Regular cardiac myocyte (primary cell): ENCODE measurements around the gene PPARD. TPM values are rescaled to one million over a fixed set of nuclear protein-coding genes. Genes with fewer than 3 reads are reported as not detected.

Source experiments
- total RNA-seq: library from RNA; depleted of rRNA; stranded (reverse); fragments of >200 nt; gene quantifications from 2 replicates; pipeline ENCODE4 v1.2.3, GENCODE V29; 2014

The PPARD gene
- total RNA-seq, result 5.1 and 13.0 TPM in 2 replicates

DNA sequence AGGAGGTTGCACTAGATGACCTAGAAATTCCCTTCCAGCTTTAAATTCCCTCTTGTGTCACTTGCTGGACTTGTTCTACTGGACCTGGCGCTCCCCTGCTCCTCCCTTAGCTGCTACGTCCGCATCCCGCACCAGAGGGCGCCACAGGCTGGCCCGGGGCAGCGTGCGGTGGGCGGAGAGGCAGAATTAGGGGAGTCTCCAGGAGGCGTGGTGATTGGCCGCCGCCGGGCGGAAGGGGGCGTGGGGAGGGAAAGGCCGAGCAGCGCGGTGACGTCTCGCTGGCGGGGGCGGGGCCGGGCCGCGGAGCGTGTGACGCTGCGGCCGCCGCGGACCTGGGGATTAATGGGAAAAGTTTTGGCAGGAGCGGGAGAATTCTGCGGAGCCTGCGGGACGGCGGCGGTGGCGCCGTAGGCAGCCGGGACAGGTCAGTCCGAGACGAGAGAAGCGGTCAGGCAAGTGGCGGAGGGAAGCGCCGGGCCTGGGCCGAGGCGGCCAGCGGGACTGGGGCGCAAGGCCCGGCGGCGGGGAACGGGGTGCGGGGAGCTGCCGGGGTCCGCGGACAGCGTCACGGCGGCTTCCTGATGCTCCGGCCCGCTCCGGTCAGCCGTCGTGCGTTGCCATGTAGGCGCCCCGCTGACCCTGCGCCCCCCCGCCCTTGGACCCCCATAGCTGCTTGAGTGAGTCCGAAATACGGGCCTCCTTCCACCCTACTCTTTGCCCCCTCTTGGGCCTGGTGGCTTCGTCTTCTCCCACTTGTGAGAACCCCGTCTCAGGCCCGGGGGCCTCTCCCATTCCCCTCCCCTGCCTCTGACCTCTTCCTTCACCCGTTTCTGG, at the start of gene PPARD:
TSS of gene PPARD (plus strand) at position 301 of the 834 bp plus-strand sequence. CDS start 68,530 bp downstream, outside the sequence.

DNA sequence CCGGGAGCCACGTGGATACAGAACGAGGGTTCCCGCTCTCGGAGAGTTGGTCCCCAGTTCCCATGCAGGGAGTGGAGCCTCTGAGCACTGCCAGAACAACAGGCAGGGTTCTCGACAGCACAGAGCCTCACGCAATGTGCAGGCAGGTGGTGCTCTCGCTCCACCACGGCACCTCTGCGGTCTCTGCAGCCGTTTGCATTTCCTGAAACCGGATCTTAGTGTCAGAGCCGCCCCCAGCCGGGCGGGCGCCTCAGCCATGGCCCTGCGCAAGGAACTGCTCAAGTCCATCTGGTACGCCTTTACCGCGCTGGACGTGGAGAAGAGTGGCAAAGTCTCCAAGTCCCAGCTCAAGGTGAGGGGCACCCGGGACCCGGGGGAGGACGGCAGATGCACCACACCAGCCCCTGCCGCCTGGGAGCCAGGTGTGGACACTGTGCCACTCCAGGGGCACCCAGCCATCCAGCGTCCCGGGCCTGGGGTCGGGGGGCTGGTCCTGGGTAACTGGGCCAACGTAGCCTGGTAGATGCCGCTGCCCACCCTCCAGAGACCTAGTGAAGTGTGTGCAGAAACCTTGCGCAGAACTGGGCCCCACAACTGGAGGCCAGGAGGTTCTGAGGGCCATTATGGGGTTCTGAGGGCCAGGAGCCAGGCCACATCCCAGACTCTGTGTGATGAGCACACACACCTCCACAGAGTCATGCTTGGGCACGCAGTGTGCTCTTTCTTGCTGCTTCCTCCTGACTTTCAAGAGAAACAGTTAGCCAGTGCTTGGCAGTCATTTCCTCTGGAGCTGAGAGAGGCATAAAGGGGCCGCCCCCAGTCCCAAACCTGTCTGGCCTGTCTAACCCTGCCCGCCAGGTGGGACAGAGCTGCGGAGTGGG, 44.5 kb upstream of the PPARD start, which contains the start of gene DEF6:
TSS of gene DEF6 (plus strand) at position 218 of the 881 bp plus-strand sequence. CDS start at position 257, 39 bp downstream.

DNA sequence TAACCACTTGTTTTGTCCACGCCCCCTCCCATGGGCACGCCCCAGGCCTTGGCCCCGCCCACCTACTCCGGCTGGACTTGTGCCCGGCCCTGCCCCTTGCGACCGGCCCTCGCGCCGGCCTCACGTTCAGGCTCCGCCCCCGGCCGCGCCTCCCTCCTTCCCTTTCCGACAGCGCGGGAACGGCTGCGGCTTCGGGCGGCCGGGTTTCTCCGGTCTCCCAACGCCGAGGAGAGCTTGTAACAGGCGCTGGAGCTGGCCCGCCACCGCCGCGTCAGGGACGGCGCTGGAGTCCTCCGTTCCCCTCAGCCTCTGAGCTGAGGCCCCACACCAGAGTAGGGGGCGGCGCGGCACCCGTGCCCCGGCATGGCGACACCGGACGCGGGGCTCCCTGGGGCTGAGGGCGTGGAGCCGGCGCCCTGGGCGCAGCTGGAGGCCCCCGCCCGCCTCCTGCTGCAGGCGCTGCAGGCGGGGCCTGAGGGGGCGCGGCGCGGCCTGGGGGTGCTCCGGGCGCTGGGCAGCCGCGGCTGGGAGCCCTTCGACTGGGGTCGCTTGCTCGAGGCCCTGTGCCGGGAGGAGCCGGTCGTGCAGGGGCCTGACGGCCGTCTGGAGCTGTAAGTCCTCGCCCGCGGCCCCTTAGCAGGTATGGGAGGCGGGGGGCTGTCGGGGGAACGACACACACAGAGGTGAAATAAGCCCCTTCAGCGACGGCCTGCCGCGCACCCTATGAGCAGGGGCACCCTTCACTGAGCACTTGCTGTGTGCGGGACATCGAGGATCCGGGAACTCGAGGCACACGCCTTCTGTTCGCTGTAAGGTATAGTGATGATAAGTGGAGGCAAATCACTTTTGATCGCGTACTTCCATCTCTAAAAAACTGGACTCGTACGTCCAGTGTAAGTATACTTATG, 110.1 kb downstream of the PPARD start, which contains the start of gene FANCE:
TSS of gene FANCE (plus strand) at position 156 of the 908 bp plus-strand sequence. CDS start at position 364, 208 bp downstream.

DNA sequence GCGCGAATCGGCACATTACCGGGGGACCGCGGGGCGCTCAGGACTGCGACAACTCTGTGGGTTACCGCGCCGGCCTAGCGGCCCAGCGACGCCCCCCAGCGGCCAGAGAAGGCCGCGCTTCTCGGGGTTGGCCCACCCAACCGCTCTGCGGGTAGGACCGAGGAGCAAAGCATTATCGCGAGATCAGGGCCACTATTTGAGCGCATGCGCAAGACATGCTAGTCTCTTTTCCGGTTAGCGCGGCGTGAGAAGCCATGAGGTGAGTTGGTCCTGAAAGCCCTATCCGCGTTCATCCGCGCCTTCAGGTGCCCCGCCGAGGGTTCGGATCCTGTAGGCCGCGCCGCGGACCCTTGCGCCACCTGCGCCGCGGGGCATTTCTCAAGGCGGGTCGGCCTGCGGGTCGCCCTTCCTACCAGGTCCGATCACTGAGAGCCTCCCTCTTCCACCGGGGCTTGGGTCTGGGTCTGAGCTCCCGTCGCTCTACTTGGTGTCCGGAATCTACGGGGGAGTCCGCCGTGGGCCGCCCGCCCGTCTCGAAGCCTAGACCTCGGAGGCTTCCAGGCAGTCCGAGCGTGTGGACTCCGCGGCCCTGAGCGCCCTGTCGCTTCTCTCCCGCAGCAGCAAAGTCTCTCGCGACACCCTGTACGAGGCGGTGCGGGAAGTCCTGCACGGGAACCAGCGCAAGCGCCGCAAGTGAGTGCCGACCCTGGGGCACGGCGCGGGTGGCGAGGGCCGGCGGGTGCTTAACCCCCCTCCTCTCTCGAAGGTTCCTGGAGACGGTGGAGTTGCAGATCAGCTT, 126.0 kb downstream of the PPARD start, which contains the start of gene RPL10A:
TSS of gene RPL10A (plus strand) at position 221 of the 799 bp plus-strand sequence. CDS start at position 255, 34 bp downstream.

Other genes with a start within 250 kb of the PPARD start
- gene TCP11, start 201.2 kb upstream of the PPARD start, total RNA-seq, result 0.19 and 0.56 TPM in 2 replicates
- gene SCUBE3, start 128.6 kb upstream of the PPARD start, total RNA-seq, result 26.5 and 132 TPM in 2 replicates
- gene ZNF76, start 82.8 kb upstream of the PPARD start, total RNA-seq, result 14.1 and 14.6 TPM in 2 replicates
- 0.56 and 1.3 TPM in 2 replicates for gene DEF6, start 44.7 kb upstream of the PPARD start, total RNA-seq
- gene FANCE, start 109.8 kb downstream of the PPARD start, total RNA-seq, result 6.8 and 14.4 TPM in 2 replicates
- 2,091 and 2,203 TPM in 2 replicates for gene RPL10A, start 125.8 kb downstream of the PPARD start, total RNA-seq
- 5.4 and 6.9 TPM in 2 replicates for gene TEAD3, start 154.5 kb downstream of the PPARD start, total RNA-seq
- gene TULP1, start 170.3 kb downstream of the PPARD start, total RNA-seq, result not detected in 2 replicates